Left ventricle myocardium inferior (tissue), 1 donor: Measurements from ENCODE around the gene RBM47. TPM values are rescaled to one million over a fixed set of nuclear protein-coding genes. Genes with fewer than 3 reads are reported as not detected.

ENCODE experiments used
- DNase-seq: peaks from one replicate; pipeline ENCODE4 v3.0.0-alpha.2; 2020
- H3K27ac ChIP-seq: fragments of 200-600 bp; replicated peaks from 2 replicates; pipeline ENCODE4 v1.8.0; 2021
- H3K27me3 ChIP-seq: fragments of 200-600 bp; 2 replicates; pipeline ENCODE4 v1.8.0; 2021; ENCODE audit warnings: low read depth
- H3K36me3 ChIP-seq: fragments of 200-600 bp; 2 replicates; pipeline ENCODE4 v1.8.0; 2021
- H3K4me1 ChIP-seq: fragments of 200-600 bp; 2 replicates; pipeline ENCODE4 v1.8.0; 2021
- H3K4me3 ChIP-seq: fragments of 200-600 bp; 2 replicates; pipeline ENCODE4 v1.8.0; 2021; ENCODE audit warnings: mild to moderate bottlenecking, moderate library complexity
- H3K9me3 ChIP-seq: fragments of 200-600 bp; replicated peaks from 2 replicates; pipeline ENCODE4 v1.8.0; 2021
- CTCF ChIP-seq: fragments of 200-600 bp; IDR thresholded peaks from 2 replicates; pipeline ENCODE4 v1.8.0; 2021; ENCODE audit warnings: antibody characterized with exemption, mild to moderate bottlenecking, borderline replicate concordance
- intact Hi-C: fragments of 100-400 bp; cut with micrococcal nuclease; formaldehyde crosslinking; loops from one replicate; pipeline ENCODE4 v1.11.0; 2022
- total RNA-seq: library from RNA; stranded (reverse); fragmentation: NEBNext Ultra II Directional; extraction: Animal tissue kit (Norgen Biotek cat#: 25700); gene quantifications from one replicate; pipeline ENCODE4 v1.2.1, GENCODE V29; 2021
- donor health status: DM: no; HTN: yes; CAD: no; lungs with severe emphysema.

The RBM47 gene
- total RNA-seq, 1 donor from 2014 or later, result 2.7 TPM

- no peak for DNase-seq
- Histone ChIP-seq H3K4me3 (no peak overlapping the region), H3K27ac (no peak overlapping the region), H3K36me3 (no peaks in the 10 kb centered on the region), H3K27me3 (peaks cover 28% of the 10 kb centered on the region), H3K9me3 (no peaks in the 10 kb centered on the region), H3K4me1 (no peaks in the 10 kb centered on the region)
- no peak for TF ChIP-seq CTCF
- intact Hi-C loops, result no loop called here
Observed at GRCh38 chr4:40486534-40486933, 143.1 kb downstream of the RBM47 start.

- intact Hi-C loops, result no loop called here
- Histone ChIP-seq H3K27me3 (peaks cover 30% of the 10 kb centered on the region), H3K4me3 (no peak overlapping the region), H3K4me1 (no peaks in the 10 kb centered on the region), H3K9me3 (no peaks in the 10 kb centered on the region), H3K36me3 (no peaks in the 10 kb centered on the region), H3K27ac (no peak overlapping the region)
- no peak for DNase-seq
- TF ChIP-seq CTCF, result no peak
Observed at GRCh38 chr4:40484346-40485090, 145.1 kb downstream of the RBM47 start.

GRCh38 chr4:40482985-40483647, 146.5 kb downstream of the RBM47 start:
- Histone ChIP-seq H3K27ac (no peak overlapping the region), H3K4me1 (no peaks in the 10 kb centered on the region), H3K4me3 (no peak overlapping the region), H3K27me3 (peaks cover 30% of the 10 kb centered on the region), H3K9me3 (no peaks in the 10 kb centered on the region), H3K36me3 (no peaks in the 10 kb centered on the region)
- TF ChIP-seq CTCF, result no peak
- intact Hi-C loops, result no loop called here
- DNase-seq, result no peak

- Histone ChIP-seq H3K4me1 (no peaks in the 10 kb centered on the region), H3K9me3 (no peaks in the 10 kb centered on the region), H3K4me3 (no peak overlapping the region), H3K36me3 (no peaks in the 10 kb centered on the region), H3K27me3 (peaks cover 27% of the 10 kb centered on the region), H3K27ac (no peak overlapping the region)
- no peak for DNase-seq
- intact Hi-C loops, result no loop called here
- no peak for TF ChIP-seq CTCF
Observed at GRCh38 chr4:40481977-40482376, 147.7 kb downstream of the RBM47 start.

GRCh38 chr4:40480291-40480690, 149.4 kb downstream of the RBM47 start:
- H3K4me3 ChIP-seq, result no peak overlapping the region
- peaks cover 28% of the 10 kb centered on the region for H3K27me3 ChIP-seq
- H3K27ac ChIP-seq, result no peak overlapping the region
- TF ChIP-seq CTCF, result no peak
- no peaks in the 10 kb centered on the region for H3K36me3 ChIP-seq
- H3K4me1 ChIP-seq, result no peaks in the 10 kb centered on the region
- intact Hi-C loops, result no loop called here
- no peak for DNase-seq
- no peaks in the 10 kb centered on the region for H3K9me3 ChIP-seq
